H1 (cell line): Measurements from ENCODE around the gene BCL11A. TPM values are rescaled to one million over a fixed set of nuclear protein-coding genes. Genes with fewer than 3 reads are reported as not detected.

Experiments
- TAF7 ChIP-seq: optimal IDR thresholded peaks from 2 replicates; pipeline ENCODE3; 2011; ENCODE audit warnings: low read depth, mild to moderate bottlenecking, inconsistent platforms, low read length, moderate library complexity, borderline replicate concordance
- polyA plus RNA-seq, 7 experiments: library from polyadenylated mRNA; depleted of rRNA in 3 of 7; stranded (reverse) in 5 of 7; unstranded in 2 of 7; fragments of >200 nt in 5 of 7; fragments of 200-250 nt in 2 of 7; gene quantifications; 1 replicate in 5 of 7; 2 replicates in 1 of 7; 4 replicates in 1 of 7; pipeline versions ENCODE4 v1.2.1 to v1.2.3, GENCODE V29; 2011 to 2013; ENCODE audit warnings: missing spikeins in 2 of 7, mixed read lengths in 2 of 7
- total RNA-seq: library from RNA; stranded (reverse); fragmentation: NEBNext Ultra II Directional; extraction: Animal tissue kit (Norgen Biotek cat#: 25700); gene quantifications from 2 replicates; pipeline ENCODE4 v1.2.1, GENCODE V29; 2021
- TF ChIP-seq, protein P1 (sequence below), 3 experiments: IDR thresholded peaks; 1 replicate in 2 of 3; 2 replicates in 1 of 3; pipeline versions ENCODE4 v1.5.1 to v1.6.1; 2011; ENCODE audit warnings: low read length in 3 of 3, mild to moderate bottlenecking in 3 of 3, inconsistent platforms in 2 of 3, low read depth in 1 of 3, moderate library complexity in 1 of 3; ENCODE audit not compliant: insufficient read depth in 1 of 3; ENCODE audit errors: control extremely low read depth in 1 of 3

The BCL11A gene
- total and polyA plus RNA-seq, 2 of the 8 experiments (the other 6 are each of a cell fraction or from before 2014, with no cell fraction given): 11.9 to 59.3 TPM

DNA sequence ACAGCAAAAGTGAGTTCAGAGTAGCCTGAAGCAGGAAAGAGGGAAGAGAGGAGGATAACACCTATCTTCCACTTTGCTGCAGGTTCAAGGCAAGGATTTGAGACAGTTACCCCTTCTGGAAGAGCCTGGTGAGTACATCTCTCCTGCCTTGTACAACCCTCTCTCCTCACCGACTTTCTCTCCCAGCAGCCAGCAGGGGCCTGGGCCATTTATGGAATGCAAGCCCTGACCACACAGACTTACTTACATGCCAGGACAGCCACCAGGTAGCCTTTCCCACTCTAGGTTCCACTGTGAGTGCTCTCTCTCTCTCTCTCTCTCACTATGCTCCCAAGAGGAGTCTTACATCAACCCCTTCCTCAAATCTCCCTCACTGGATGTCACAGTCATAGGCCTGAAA is 57.0 kb downstream of the BCL11A start (continued):
- TF ChIP-seq, protein P1, sequence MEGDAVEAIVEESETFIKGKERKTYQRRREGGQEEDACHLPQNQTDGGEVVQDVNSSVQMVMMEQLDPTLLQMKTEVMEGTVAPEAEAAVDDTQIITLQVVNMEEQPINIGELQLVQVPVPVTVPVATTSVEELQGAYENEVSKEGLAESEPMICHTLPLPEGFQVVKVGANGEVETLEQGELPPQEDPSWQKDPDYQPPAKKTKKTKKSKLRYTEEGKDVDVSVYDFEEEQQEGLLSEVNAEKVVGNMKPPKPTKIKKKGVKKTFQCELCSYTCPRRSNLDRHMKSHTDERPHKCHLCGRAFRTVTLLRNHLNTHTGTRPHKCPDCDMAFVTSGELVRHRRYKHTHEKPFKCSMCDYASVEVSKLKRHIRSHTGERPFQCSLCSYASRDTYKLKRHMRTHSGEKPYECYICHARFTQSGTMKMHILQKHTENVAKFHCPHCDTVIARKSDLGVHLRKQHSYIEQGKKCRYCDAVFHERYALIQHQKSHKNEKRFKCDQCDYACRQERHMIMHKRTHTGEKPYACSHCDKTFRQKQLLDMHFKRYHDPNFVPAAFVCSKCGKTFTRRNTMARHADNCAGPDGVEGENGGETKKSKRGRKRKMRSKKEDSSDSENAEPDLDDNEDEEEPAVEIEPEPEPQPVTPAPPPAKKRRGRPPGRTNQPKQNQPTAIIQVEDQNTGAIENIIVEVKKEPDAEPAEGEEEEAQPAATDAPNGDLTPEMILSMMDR (IDR thresholded peaks at IDR 0.05; ENCODE audit: control extremely low read depth in 1 of 3, insufficient read depth in 1 of 3, low read depth in 1 of 3, low read length in 3 of 3): no peak
- TF ChIP-seq TAF7: no peak
